ENCODE data around the gene PTPN20.

PTPN20 gene

GRCh38 chr10:47050618-47051455, 139.6 kb downstream of the PTPN20 start:
- no peak for TF ChIP-seq ZFX (IDR thresholded peaks at IDR 0.05)
- TF ChIP-seq CTCF (conservative IDR thresholded peaks at IDR 0.05) = no peak
- no peak overlapping the region for H3K27ac ChIP-seq

- TF ChIP-seq ZFX (IDR thresholded peaks at IDR 0.05) (no peak), CTCF (conservative IDR thresholded peaks at IDR 0.05) (no peak)
- no peak overlapping the region for H3K27ac ChIP-seq
Measured at GRCh38 chr10:47051741-47052238, 140.6 kb downstream of the PTPN20 start.

All from C4-2B (cell line).